ENCODE measurements around the gene SWAP70.

- no peak for TF ChIP-seq ZNF274 (IDR thresholded peaks at IDR 0.05; ENCODE audit: low read depth, low read length)
- TF ChIP-seq SUZ12 (IDR thresholded peaks at IDR 0.05; ENCODE audit: extremely low read depth, insufficient read depth, insufficient read length): no peak
- TF ChIP-seq YY1 (IDR thresholded peaks at IDR 0.05; ENCODE audit: insufficient read depth, insufficient read length): no peak
Measured at GRCh38 chr11:9704620-9705019, 40.7 kb downstream of the SWAP70 start.
